ENCODE results near the gene TREH. TPM values are rescaled to one million over a fixed set of nuclear protein-coding genes. Genes with fewer than 3 reads are reported as not detected.
A peak's percentile ranks its signal among the peaks of the same experiment; 100 is the strongest.

The TREH gene
- total RNA-seq, 2 donors from 2014 or later: not detected

DNA sequence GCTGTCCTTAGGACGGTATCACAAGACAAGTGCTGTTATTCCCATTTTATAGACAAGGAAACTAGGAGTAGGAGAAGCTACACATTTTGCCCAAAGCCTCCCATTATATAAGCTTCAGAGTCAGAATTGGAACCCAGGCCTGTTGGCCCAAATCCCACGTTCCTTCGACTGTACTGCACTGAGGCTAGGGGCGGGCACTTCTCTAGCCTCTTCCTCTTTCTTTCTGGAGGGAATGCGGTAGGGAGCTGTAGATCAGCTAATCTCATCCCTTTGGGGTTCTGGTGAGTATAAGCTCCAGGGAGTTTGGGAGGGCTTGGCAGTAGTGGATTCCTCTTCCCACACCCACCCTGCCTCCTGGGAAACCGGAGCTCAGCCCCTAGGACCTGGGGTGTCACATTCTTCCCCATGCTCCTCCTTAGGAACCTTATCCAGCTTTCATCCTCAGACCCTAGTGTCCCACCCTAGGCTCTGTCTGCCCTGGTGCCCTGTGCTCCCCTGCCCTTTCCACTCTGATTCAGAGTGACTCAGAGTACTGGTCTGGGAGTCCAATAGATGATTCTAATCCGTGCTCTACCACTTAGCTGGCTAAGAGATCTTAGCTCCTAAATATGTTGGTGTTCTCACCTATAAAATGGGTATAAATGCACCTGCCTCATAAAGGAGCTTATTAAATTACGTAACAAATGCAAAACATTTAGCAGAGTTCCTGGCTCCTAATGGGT, 42.7 kb downstream of the TREH start:
- no peaks in the 10 kb centered on the region for H3K27me3 ChIP-seq
- peak overlapping the region in 1 of 2 donors; percentile 44 for H3K27ac ChIP-seq
- DNase-seq (ENCODE audit: low spot score): no peak
- H3K9me3 ChIP-seq: no peaks in the 10 kb centered on the region
- H3K36me3 ChIP-seq: peaks cover 66% of the 10 kb centered on the region
- peaks cover 0 to 77% of the 10 kb centered on the region in 2 donors for H3K4me1 ChIP-seq
- no peak overlapping the region for H3K4me3 ChIP-seq
- TF ChIP-seq, protein P1, sequence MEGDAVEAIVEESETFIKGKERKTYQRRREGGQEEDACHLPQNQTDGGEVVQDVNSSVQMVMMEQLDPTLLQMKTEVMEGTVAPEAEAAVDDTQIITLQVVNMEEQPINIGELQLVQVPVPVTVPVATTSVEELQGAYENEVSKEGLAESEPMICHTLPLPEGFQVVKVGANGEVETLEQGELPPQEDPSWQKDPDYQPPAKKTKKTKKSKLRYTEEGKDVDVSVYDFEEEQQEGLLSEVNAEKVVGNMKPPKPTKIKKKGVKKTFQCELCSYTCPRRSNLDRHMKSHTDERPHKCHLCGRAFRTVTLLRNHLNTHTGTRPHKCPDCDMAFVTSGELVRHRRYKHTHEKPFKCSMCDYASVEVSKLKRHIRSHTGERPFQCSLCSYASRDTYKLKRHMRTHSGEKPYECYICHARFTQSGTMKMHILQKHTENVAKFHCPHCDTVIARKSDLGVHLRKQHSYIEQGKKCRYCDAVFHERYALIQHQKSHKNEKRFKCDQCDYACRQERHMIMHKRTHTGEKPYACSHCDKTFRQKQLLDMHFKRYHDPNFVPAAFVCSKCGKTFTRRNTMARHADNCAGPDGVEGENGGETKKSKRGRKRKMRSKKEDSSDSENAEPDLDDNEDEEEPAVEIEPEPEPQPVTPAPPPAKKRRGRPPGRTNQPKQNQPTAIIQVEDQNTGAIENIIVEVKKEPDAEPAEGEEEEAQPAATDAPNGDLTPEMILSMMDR (IDR thresholded peaks at IDR 0.05): no peak

DNA sequence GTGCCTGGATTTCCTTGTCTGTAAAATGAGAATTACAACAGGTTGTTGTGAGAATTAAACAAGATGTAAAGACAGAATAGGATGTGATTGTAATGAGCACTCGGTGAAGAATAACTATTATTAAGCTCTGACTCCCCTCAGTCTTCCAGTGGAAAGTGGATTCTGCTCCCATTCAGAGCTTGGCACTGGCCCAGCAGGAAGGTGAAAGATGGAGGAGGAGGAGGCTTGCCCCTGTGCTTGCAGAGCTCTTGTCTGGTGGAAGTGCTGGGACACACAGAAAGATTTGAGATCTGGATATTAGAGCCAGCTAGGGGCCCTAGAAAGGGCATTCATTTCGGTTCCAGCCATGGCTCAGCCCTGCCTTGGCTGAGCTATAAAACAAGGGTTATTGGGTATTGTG, 43.8 kb downstream of the TREH start:
- Histone ChIP-seq H3K4me3 (no peak overlapping the region), H3K27ac (peak overlapping the region; percentile 74 to 78), H3K9me3 (no peaks in the 10 kb centered on the region), H3K27me3 (no peaks in the 10 kb centered on the region), H3K4me1 (peaks cover 0 to 83% of the 10 kb centered on the region in 2 donors), H3K36me3 (peaks cover 70% of the 10 kb centered on the region)
- TF ChIP-seq, protein P1 (IDR thresholded peaks at IDR 0.05): no peak
- no peak for DNase-seq (ENCODE audit: low spot score)

DNA sequence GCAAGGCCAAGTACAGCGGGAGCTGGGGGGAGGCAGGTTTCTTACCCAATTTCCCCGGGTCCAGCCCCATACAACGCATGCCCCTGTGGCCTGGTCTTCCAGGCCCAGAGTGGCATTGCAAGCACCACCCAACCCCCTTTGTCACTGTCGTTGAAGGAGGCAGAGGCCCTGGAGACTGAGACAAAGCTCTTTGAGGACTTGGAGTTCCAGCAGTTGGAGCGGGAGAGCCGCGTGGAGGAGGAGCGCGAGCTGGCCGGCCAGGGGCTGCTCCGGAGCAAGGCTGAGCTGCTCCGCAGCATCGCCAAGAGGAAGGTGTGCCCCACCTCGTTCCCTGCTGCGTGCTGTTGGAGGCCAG, 44.2 kb downstream of the TREH start:
- Histone ChIP-seq H3K4me3 (peak overlapping the region in 1 of 2 donors; percentile 32), H3K9me3 (no peaks in the 10 kb centered on the region), H3K27me3 (no peaks in the 10 kb centered on the region), H3K4me1 (peaks cover 0 to 83% of the 10 kb centered on the region in 2 donors), H3K36me3 (peaks cover 66% of the 10 kb centered on the region), H3K27ac (peak overlapping the region; percentile 74 to 78)
- TF ChIP-seq, protein P1 (IDR thresholded peaks at IDR 0.05): no peak
- no peak for DNase-seq (ENCODE audit: low spot score)

DNA sequence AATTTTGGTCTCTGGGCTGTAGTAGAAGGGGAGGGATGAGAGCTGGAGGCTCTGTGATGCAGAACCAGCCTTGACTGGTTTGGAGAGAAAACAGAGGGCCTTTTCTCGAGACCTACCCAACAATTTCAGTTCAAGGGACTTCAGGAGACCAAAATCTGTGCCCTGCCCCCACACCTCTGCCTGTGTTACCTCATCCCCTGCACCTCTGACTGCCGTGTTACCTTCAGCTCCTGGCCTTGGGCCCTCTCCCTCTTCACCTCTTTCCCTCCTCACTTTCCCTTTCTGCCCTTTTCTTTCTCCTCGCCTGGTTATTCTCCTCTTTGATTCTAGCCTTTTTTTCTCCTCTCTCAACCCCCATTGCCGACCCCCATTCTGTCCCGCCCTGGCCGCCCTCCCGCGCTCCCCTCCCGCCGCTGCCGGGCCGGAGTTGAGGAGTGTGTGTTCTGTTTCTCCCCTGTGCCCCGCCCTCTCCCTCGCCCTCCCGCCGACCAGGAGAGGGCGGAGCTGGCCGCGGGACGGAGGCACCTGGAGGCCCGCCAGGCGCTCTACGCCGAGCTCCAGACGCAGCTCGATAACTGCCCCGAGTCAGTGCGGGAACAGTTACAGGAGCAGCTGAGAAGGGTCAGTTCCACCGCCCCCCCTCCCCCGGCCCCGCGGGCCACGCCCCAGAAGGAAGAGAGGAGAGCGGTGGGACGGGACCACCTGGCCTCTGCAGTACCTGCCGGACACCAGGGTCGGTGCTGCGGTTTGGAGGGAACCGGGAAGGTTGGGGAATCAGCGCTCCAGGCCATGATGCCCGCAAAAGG, 44.8 kb downstream of the TREH start:
- Histone ChIP-seq H3K9me3 (no peaks in the 10 kb centered on the region), H3K27ac (peak overlapping the region; percentile 74 to 78), H3K4me1 (peaks cover 0 to 83% of the 10 kb centered on the region in 2 donors), H3K4me3 (peak overlapping the region in 1 of 2 donors; percentile 32), H3K36me3 (peaks cover 69% of the 10 kb centered on the region), H3K27me3 (no peaks in the 10 kb centered on the region)
- DNase-seq (ENCODE audit: low spot score): no peak
- TF ChIP-seq, protein P1 (IDR thresholded peaks at IDR 0.05): peak in 1 of 2 donors; percentile 58

DNA sequence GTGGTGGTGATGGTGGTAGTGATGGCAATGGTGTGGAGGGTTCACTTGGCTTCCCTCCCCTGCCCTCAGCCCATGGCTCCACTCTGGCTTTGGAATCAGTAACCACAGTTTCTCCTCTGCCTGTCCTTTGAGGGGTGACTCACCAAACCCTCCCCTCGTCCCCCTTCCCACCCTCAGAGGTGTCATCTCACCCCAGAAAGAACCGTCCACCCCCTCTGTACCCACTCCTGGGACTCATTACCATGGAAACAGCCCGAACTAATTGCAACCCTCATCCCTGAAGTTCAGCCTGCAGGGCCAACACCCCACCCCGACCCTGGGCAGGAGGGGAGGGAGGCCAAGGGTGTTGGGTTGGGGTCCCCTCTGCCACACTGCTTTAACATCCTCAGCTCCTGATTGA, 45.5 kb downstream of the TREH start:
- no peaks in the 10 kb centered on the region for H3K9me3 ChIP-seq
- H3K27ac ChIP-seq: peak overlapping the region; percentile 74 to 78
- peaks cover 69% of the 10 kb centered on the region for H3K36me3 ChIP-seq
- DNase-seq (ENCODE audit: low spot score): no peak
- H3K4me3 ChIP-seq: no peak overlapping the region
- TF ChIP-seq, protein P1 (IDR thresholded peaks at IDR 0.05): no peak
- no peaks in the 10 kb centered on the region for H3K27me3 ChIP-seq
- peaks cover 0 to 85% of the 10 kb centered on the region in 2 donors for H3K4me1 ChIP-seq

Measured in right atrium auricular region (tissue), 2 donors.